Measurements from ENCODE around the gene DHRS12.
A peak's percentile ranks its signal among the peaks of the same experiment; 100 is the strongest.

Gene DHRS12

GRCh38 chr13:51806566-51806965 lies 2.6 kb upstream of the DHRS12 start:
- DNase-seq, result peak in 1 of 5 experiments; percentile 30

- DNase-seq, result no peak
Measured at GRCh38 chr13:51805925-51806324, 2.0 kb upstream of the DHRS12 start.

GRCh38 chr13:51805313-51805712 lies 1.4 kb upstream of the DHRS12 start:
- DNase-seq, result no peak

- peak in 4 of 5 experiments; percentile 18 to 45 (median 32) for DNase-seq
Measured at GRCh38 chr13:51804295-51805172, 571 bp upstream of the DHRS12 start.

- peak in 1 of 5 experiments; percentile 25 for DNase-seq
Measured at GRCh38 chr13:51802631-51803418, 1.1 kb downstream of the DHRS12 start.

GRCh38 chr13:51801631-51802099 lies 2.3 kb downstream of the DHRS12 start:
- no peak for DNase-seq

GRCh38 chr13:51800486-51800885 lies 3.5 kb downstream of the DHRS12 start:
- no peak for DNase-seq

GRCh38 chr13:51799261-51799660 lies 4.7 kb downstream of the DHRS12 start:
- DNase-seq, result no peak

- DNase-seq, result peak in 4 of 5 experiments; percentile 26 to 79 (median 39)
Measured at GRCh38 chr13:51797664-51798488, 6.1 kb downstream of the DHRS12 start.

GRCh38 chr13:51796546-51796945 lies 7.4 kb downstream of the DHRS12 start:
- DNase-seq, result no peak

GRCh38 chr13:51795419-51795818 lies 8.5 kb downstream of the DHRS12 start:
- no peak for DNase-seq

GRCh38 chr13:51794964-51795363 lies 9.0 kb downstream of the DHRS12 start:
- DNase-seq, result no peak

GRCh38 chr13:51793570-51794271 lies 10.2 kb downstream of the DHRS12 start:
- peak in 2 of 5 experiments; percentile 26 to 45 for DNase-seq

GRCh38 chr13:51786425-51787265 lies 17.3 kb downstream of the DHRS12 start:
- no peak for DNase-seq

- DNase-seq, result no peak
Measured at GRCh38 chr13:51785712-51786424, 18.1 kb downstream of the DHRS12 start.

GRCh38 chr13:51784097-51784496 lies 19.9 kb downstream of the DHRS12 start:
- no peak for DNase-seq

- DNase-seq, result no peak
Measured at GRCh38 chr13:51783428-51784094, 20.4 kb downstream of the DHRS12 start.

GRCh38 chr13:51782026-51782710 lies 21.8 kb downstream of the DHRS12 start:
- DNase-seq, result no peak
